CD4-positive, alpha-beta T cell (primary cell): Measurements from ENCODE around the gene STK40. TPM values are rescaled to one million over a fixed set of nuclear protein-coding genes. Genes with fewer than 3 reads are reported as not detected.

Experiments
- ATAC-seq: fragments of 200-7000 bp; cut with Tn5 transposase; one replicate; pipeline ENCODE4 v1.10.0; 2022; ENCODE audit warnings: mild to moderate bottlenecking; ENCODE audit not compliant: poor library complexity
- CTCF ChIA-PET: fragments of 350-600 bp; sonication (Branson Sonifier 250); formaldehyde crosslinking; loops from one replicate; lab custom pipeline; 2021; ENCODE audit warnings: antibody characterized with exemption, inconsistent platforms; lab: Charles Lee
- POLR2A ChIA-PET: fragments of 350-600 bp; sonication (Branson Sonifier 250); formaldehyde crosslinking; loops from one replicate; lab custom pipeline; 2021; ENCODE audit warnings: antibody characterized with exemption, inconsistent platforms; lab: Charles Lee
- DNase-seq, 14 experiments: peaks; one replicate each; pipeline ENCODE4 v3.0.0-alpha.2; 2013 to 2020; ENCODE audit warnings: mixed read lengths in 2 of 14
- H3K27ac ChIP-seq, 2 donors: one replicate each; pipeline versions ENCODE4 v1.5.1 to v1.7.0; 2013; ENCODE audit warnings: low read length in 2 of 2, low read depth in 1 of 2, mild to moderate bottlenecking in 1 of 2
- H3K27me3 ChIP-seq, 2 experiments: 1 replicate in 1 of 2; 2 replicates in 1 of 2; pipeline versions ENCODE4 v1.6.1 to v1.7.0; 2013; ENCODE audit warnings: low read length in 2 of 2, control low read depth in 1 of 2, mild to moderate bottlenecking in 1 of 2, moderate library complexity in 1 of 2; ENCODE audit not compliant: insufficient read depth in 2 of 2, control insufficient read depth in 1 of 2
- H3K36me3 ChIP-seq: one replicate; pipeline ENCODE4 v1.6.1; 2013; ENCODE audit warnings: low read length, control low read depth; ENCODE audit not compliant: insufficient read depth
- H3K4me1 ChIP-seq: one replicate; pipeline ENCODE4 v1.6.1; 2013; ENCODE audit warnings: low read length, control low read depth; ENCODE audit not compliant: insufficient read depth
- H3K4me3 ChIP-seq: one replicate; pipeline ENCODE4 v1.5.1; 2013; ENCODE audit warnings: mild to moderate bottlenecking, low read length, moderate library complexity
- H3K9me3 ChIP-seq, 2 experiments: 1 replicate in 1 of 2; 2 replicates in 1 of 2; pipeline versions ENCODE4 v1.6.1 to v1.7.0; 2013; ENCODE audit warnings: low read length in 2 of 2, mild to moderate bottlenecking in 2 of 2, control low read depth in 1 of 2, moderate library complexity in 1 of 2; ENCODE audit not compliant: control insufficient read depth in 1 of 2, insufficient read depth in 1 of 2
- H3K27ac Mint-ChIP-seq: one replicate; pipeline ENCODE4 v1.8.0; 2020; ENCODE audit warnings: mixed read lengths
- H3K27me3 Mint-ChIP-seq: one replicate; pipeline ENCODE4 v1.8.0; 2021; ENCODE audit warnings: mixed read lengths
- H3K36me3 Mint-ChIP-seq: one replicate; pipeline ENCODE4 v1.8.0; 2021; ENCODE audit warnings: low read depth, mixed read lengths
- H3K4me1 Mint-ChIP-seq: one replicate; pipeline ENCODE4 v1.8.0; 2021; ENCODE audit warnings: low read depth, mixed read lengths
- H3K4me3 Mint-ChIP-seq: one replicate; pipeline ENCODE4 v1.8.0; 2020; ENCODE audit warnings: mild to moderate bottlenecking, mixed read lengths
- H3K9me3 Mint-ChIP-seq: one replicate; pipeline ENCODE4 v1.8.0; 2020; ENCODE audit warnings: mixed read lengths
- intact Hi-C, 2 experiments: fragments of 100-400 bp; cut with DNase I in 1 of 2; cut with micrococcal nuclease in 1 of 2; formaldehyde crosslinking; loops; one replicate each; pipeline versions ENCODE4 v1.15.1 to v1.9.0; 2023 to 2025; cut with DNase I, micrococcal nuclease
- total RNA-seq, 174 experiments: library from RNA in 2 of 174; stranded (reverse) in 2 of 174; gene quantifications; one replicate each; pipeline ENCODE4 v1.2.3 and lab custom pipeline; 2021 to 2026
- TF ChIP-seq, protein P1 (sequence below): fragments of 200-600 bp; IDR thresholded peaks from one replicate; pipeline ENCODE4 v1.8.0; 2022; ENCODE audit warnings: antibody characterized with exemption, mild to moderate bottlenecking

STK40 gene
- total RNA-seq, 2 experiments from 2014 or later: 17.8 to 20.7 TPM

DNA sequence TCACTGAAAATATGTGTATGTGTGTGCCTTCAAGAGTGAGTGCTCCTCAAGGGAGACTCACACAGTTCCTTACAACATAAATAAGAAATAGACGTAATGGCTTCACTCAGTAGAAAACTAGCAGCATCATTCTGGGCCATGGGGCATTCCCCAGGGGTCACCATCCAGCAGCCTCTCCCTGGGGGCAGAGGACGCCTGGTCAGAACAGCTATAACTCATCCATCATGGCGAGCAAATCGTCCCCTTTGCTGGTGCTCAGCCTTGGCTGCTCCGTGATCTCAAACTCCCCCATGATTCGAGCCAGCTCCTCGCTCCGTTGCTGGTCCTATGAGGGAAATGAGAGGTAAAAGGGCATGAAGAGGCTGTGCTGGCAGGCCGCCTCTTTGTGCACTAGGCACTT, 32.2 kb upstream of the STK40 start:
- Histone ChIP-seq H3K9me3 (no peaks in the 10 kb centered on the region), H3K36me3 (no peaks in the 10 kb centered on the region), H3K27ac (no peak overlapping the region), H3K4me1 (peaks cover 26% of the 10 kb centered on the region), H3K4me3 (no peak overlapping the region), H3K27me3 (no peaks in the 10 kb centered on the region)
- ChIA-PET POLR2A (no interaction called here), CTCF (interaction anchor here (0.7 kb wide), 1 partner anchor 25 kb away, joined by 4 read pairs; no protein-coding TSS in a partner anchor)
- TF ChIP-seq, protein P1, sequence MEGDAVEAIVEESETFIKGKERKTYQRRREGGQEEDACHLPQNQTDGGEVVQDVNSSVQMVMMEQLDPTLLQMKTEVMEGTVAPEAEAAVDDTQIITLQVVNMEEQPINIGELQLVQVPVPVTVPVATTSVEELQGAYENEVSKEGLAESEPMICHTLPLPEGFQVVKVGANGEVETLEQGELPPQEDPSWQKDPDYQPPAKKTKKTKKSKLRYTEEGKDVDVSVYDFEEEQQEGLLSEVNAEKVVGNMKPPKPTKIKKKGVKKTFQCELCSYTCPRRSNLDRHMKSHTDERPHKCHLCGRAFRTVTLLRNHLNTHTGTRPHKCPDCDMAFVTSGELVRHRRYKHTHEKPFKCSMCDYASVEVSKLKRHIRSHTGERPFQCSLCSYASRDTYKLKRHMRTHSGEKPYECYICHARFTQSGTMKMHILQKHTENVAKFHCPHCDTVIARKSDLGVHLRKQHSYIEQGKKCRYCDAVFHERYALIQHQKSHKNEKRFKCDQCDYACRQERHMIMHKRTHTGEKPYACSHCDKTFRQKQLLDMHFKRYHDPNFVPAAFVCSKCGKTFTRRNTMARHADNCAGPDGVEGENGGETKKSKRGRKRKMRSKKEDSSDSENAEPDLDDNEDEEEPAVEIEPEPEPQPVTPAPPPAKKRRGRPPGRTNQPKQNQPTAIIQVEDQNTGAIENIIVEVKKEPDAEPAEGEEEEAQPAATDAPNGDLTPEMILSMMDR: no peak
- Mint-ChIP-seq H3K4me3 (no peak overlapping the region), H3K27me3 (no peaks in the 10 kb centered on the region), H3K9me3 (no peaks in the 10 kb centered on the region), H3K4me1 (peaks cover 32% of the 10 kb centered on the region), H3K27ac (no peak overlapping the region), H3K36me3 (no peaks in the 10 kb centered on the region)
- no peak for DNase-seq
- no peak for ATAC-seq
- intact Hi-C loops: no loop called here

DNA sequence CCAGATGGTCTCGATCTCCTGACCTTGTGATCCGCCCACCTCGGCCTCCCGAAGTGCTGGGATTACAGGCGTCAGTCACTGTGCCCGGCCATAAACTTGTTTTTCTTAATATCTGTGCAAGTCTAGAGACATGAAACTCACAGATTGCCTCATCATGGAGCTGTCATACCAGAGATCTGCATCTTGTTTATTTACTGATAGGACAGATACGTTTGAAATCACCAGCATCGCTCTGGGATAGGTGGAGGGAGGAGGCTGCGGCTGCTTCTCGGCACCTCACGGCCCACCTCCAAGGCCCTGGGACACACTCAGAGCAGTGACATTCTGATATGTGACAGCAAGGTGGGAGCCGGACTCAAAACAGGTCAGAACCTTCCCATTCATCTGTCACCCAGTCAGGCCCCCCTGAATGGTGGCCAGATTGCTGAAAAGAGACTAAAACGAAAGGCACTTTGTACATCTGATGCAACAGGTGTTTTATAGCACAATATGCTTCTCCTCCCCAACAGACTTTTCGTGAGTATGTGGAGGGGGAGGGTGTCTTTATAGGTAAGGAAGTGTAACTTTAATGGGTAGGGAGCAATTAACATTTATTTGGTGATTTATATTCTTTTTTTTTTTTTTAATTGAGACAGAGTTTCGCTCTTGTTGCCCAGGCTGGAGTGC, 30.1 kb upstream of the STK40 start:
- intact Hi-C loops: no loop called here
- ChIA-PET POLR2A (no interaction called here), CTCF (no interaction called here)
- Mint-ChIP-seq H3K4me1 (peaks cover 31% of the 10 kb centered on the region), H3K9me3 (no peaks in the 10 kb centered on the region), H3K27ac (no peak overlapping the region), H3K27me3 (no peaks in the 10 kb centered on the region), H3K4me3 (no peak overlapping the region), H3K36me3 (no peaks in the 10 kb centered on the region)
- TF ChIP-seq, protein P1: no peak
- ATAC-seq: no peak
- DNase-seq: no peak
- H3K4me1 ChIP-seq: peaks cover 33% of the 10 kb centered on the region
- no peak overlapping the region for H3K4me3 ChIP-seq
- H3K9me3 ChIP-seq: no peaks in the 10 kb centered on the region
- H3K27ac ChIP-seq: no peak overlapping the region
- no peaks in the 10 kb centered on the region for H3K36me3 ChIP-seq
- no peaks in the 10 kb centered on the region for H3K27me3 ChIP-seq

DNA sequence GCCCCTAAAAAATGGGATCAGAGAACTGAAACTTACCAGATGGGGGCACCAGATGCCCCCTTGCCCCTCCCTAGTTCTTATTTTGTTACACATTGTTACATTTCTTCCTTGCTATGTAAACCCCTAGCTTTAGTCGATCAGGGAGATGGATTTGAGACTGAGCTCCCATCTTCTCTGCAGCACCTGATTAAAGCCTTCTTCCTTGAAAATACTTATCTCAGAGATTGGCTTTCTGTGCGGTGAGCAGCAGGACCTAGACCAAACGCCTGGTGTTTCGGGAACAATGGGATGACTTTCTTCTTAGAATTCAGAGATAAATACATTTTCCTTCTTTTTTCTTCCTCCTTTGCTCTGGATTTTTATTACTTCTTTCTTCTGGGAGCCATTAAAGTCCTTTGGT, 28.7 kb upstream of the STK40 start:
- H3K9me3 ChIP-seq: no peaks in the 10 kb centered on the region
- CTCF ChIA-PET: no interaction called here
- no peak overlapping the region for H3K27ac ChIP-seq
- intact Hi-C loops: no loop called here
- H3K4me3 Mint-ChIP-seq: no peak overlapping the region
- H3K9me3 Mint-ChIP-seq: no peaks in the 10 kb centered on the region
- H3K27ac Mint-ChIP-seq: no peak overlapping the region
- no peaks in the 10 kb centered on the region for H3K27me3 Mint-ChIP-seq
- POLR2A ChIA-PET: interaction anchor here (1.2 kb wide), 1 partner anchor 108 kb away, joined by 3 read pairs; the partner anchor contains the start of gene SH3D21
- H3K4me1 Mint-ChIP-seq: peaks cover 21% of the 10 kb centered on the region
- DNase-seq (no peak), ATAC-seq (no peak)
- H3K27me3 ChIP-seq: no peaks in the 10 kb centered on the region
- no peak overlapping the region for H3K4me3 ChIP-seq
- H3K4me1 ChIP-seq: peaks cover 20% of the 10 kb centered on the region
- no peaks in the 10 kb centered on the region for H3K36me3 ChIP-seq
- TF ChIP-seq, protein P1: no peak
- no peaks in the 10 kb centered on the region for H3K36me3 Mint-ChIP-seq
